Measurements from ENCODE around the gene RSPO1.

The RSPO1 gene

GRCh38 chr1:37641059-37641458, 6.4 kb upstream of the RSPO1 start:
- Histone ChIP-seq H3K36me3 (ENCODE audit: control insufficient read depth in 5 of 5, insufficient read depth in 5 of 5, low read length in 5 of 5) (no peaks in the 10 kb centered on the region), H3K9me3 (ENCODE audit: control insufficient read depth in 5 of 5, low read length in 5 of 5) (peaks cover 6 to 20% (median 16%) of the 10 kb centered on the region in 5 donors), H3K4me1 (ENCODE audit: control insufficient read depth in 5 of 5, insufficient read depth in 5 of 5, low read length in 5 of 5) (no peaks in the 10 kb centered on the region), H3K27ac (ENCODE audit: low read depth, low read length) (no peak overlapping the region), H3K4me3 (ENCODE audit: low read depth in 1 of 5, low read length in 5 of 5) (no peak overlapping the region), H3K9ac (ENCODE audit: low read length in 5 of 5) (no peak overlapping the region), H3K27me3 (ENCODE audit: control insufficient read depth in 5 of 5, insufficient read depth in 4 of 5, low read length in 5 of 5) (peaks cover 0 to 29% (median 19%) of the 10 kb centered on the region in 5 donors)

GRCh38 chr1:37636435-37636834, 1.7 kb upstream of the RSPO1 start:
- H3K27me3 ChIP-seq (ENCODE audit: control insufficient read depth in 5 of 5, insufficient read depth in 4 of 5, low read length in 5 of 5): peaks cover 38 to 70% (median 57%) of the 10 kb centered on the region in 5 donors

GRCh38 chr1:37634992-37635902, 555 bp upstream of the RSPO1 start:
- Histone ChIP-seq H3K4me3 (ENCODE audit: low read depth in 1 of 5, low read length in 5 of 5) (no peak overlapping the region), H3K27me3 (ENCODE audit: control insufficient read depth in 5 of 5, insufficient read depth in 4 of 5, low read length in 5 of 5) (peaks cover 46 to 78% (median 68%) of the 10 kb centered on the region in 5 donors), H3K9me3 (ENCODE audit: control insufficient read depth in 5 of 5, low read length in 5 of 5) (no peaks in the 10 kb centered on the region), H3K36me3 (ENCODE audit: control insufficient read depth in 5 of 5, insufficient read depth in 5 of 5, low read length in 5 of 5) (no peaks in the 10 kb centered on the region), H3K9ac (ENCODE audit: low read length in 5 of 5) (no peak overlapping the region), H3K27ac (ENCODE audit: low read depth, low read length) (no peak overlapping the region), H3K4me1 (ENCODE audit: control insufficient read depth in 5 of 5, insufficient read depth in 5 of 5, low read length in 5 of 5) (peaks cover 0 to 14% (median 8%) of the 10 kb centered on the region in 5 donors)

More at GRCh38 chr1:37636435-37636834, 1.7 kb upstream of the RSPO1 start:
- Histone ChIP-seq H3K4me1 (ENCODE audit: control insufficient read depth in 5 of 5, insufficient read depth in 5 of 5, low read length in 5 of 5) (peaks cover 0 to 14% (median 8%) of the 10 kb centered on the region in 5 donors), H3K36me3 (ENCODE audit: control insufficient read depth in 5 of 5, insufficient read depth in 5 of 5, low read length in 5 of 5) (no peaks in the 10 kb centered on the region), H3K9me3 (ENCODE audit: control insufficient read depth in 5 of 5, low read length in 5 of 5) (peaks cover under 1 to 8% (median 4%) of the 10 kb centered on the region in 5 donors), H3K4me3 (ENCODE audit: low read depth in 1 of 5, low read length in 5 of 5) (no peak overlapping the region), H3K27ac (ENCODE audit: low read depth, low read length) (no peak overlapping the region), H3K9ac (ENCODE audit: low read length in 5 of 5) (no peak overlapping the region)

- peaks cover 55 to 84% (median 73%) of the 10 kb centered on the region in 5 donors for H3K27me3 ChIP-seq (ENCODE audit: control insufficient read depth in 5 of 5, insufficient read depth in 4 of 5, low read length in 5 of 5)
- peaks cover 0 to 14% (median 8%) of the 10 kb centered on the region in 5 donors for H3K4me1 ChIP-seq (ENCODE audit: control insufficient read depth in 5 of 5, insufficient read depth in 5 of 5, low read length in 5 of 5)
- no peak overlapping the region for H3K4me3 ChIP-seq (ENCODE audit: low read depth in 1 of 5, low read length in 5 of 5)
- H3K27ac ChIP-seq (ENCODE audit: low read depth, low read length): no peak overlapping the region
- H3K9ac ChIP-seq (ENCODE audit: low read length in 5 of 5): no peak overlapping the region
- no peaks in the 10 kb centered on the region for H3K9me3 ChIP-seq (ENCODE audit: control insufficient read depth in 5 of 5, low read length in 5 of 5)
- H3K36me3 ChIP-seq (ENCODE audit: control insufficient read depth in 5 of 5, insufficient read depth in 5 of 5, low read length in 5 of 5): no peaks in the 10 kb centered on the region
Measured at GRCh38 chr1:37633938-37634243, 801 bp downstream of the RSPO1 start.

- no peaks in the 10 kb centered on the region for H3K36me3 ChIP-seq (ENCODE audit: control insufficient read depth in 5 of 5, insufficient read depth in 5 of 5, low read length in 5 of 5)
- no peak overlapping the region for H3K4me3 ChIP-seq (ENCODE audit: low read depth in 1 of 5, low read length in 5 of 5)
- H3K9me3 ChIP-seq (ENCODE audit: control insufficient read depth in 5 of 5, low read length in 5 of 5): no peaks in the 10 kb centered on the region
- peaks cover 55 to 78% (median 71%) of the 10 kb centered on the region in 5 donors for H3K27me3 ChIP-seq (ENCODE audit: control insufficient read depth in 5 of 5, insufficient read depth in 4 of 5, low read length in 5 of 5)
- no peak overlapping the region for H3K9ac ChIP-seq (ENCODE audit: low read length in 5 of 5)
- H3K27ac ChIP-seq (ENCODE audit: low read depth, low read length): no peak overlapping the region
- H3K4me1 ChIP-seq (ENCODE audit: control insufficient read depth in 5 of 5, insufficient read depth in 5 of 5, low read length in 5 of 5): peaks cover 0 to 14% (median 8%) of the 10 kb centered on the region in 5 donors
Measured at GRCh38 chr1:37633040-37633937, 1.4 kb downstream of the RSPO1 start.

GRCh38 chr1:37631036-37631435, 3.7 kb downstream of the RSPO1 start:
- no peaks in the 10 kb centered on the region for H3K9me3 ChIP-seq (ENCODE audit: control insufficient read depth in 5 of 5, low read length in 5 of 5)
- no peak overlapping the region for H3K27ac ChIP-seq (ENCODE audit: low read depth, low read length)
- peaks cover 55 to 76% (median 75%) of the 10 kb centered on the region in 5 donors for H3K27me3 ChIP-seq (ENCODE audit: control insufficient read depth in 5 of 5, insufficient read depth in 4 of 5, low read length in 5 of 5)
- H3K4me1 ChIP-seq (ENCODE audit: control insufficient read depth in 5 of 5, insufficient read depth in 5 of 5, low read length in 5 of 5): peaks cover 0 to 14% (median 8%) of the 10 kb centered on the region in 5 donors
- no peak overlapping the region for H3K4me3 ChIP-seq (ENCODE audit: low read depth in 1 of 5, low read length in 5 of 5)
- no peaks in the 10 kb centered on the region for H3K36me3 ChIP-seq (ENCODE audit: control insufficient read depth in 5 of 5, insufficient read depth in 5 of 5, low read length in 5 of 5)
- H3K9ac ChIP-seq (ENCODE audit: low read length in 5 of 5): no peak overlapping the region

GRCh38 chr1:37630426-37631028, 4.2 kb downstream of the RSPO1 start:
- Histone ChIP-seq H3K27me3 (ENCODE audit: control insufficient read depth in 5 of 5, insufficient read depth in 4 of 5, low read length in 5 of 5) (peaks cover 50 to 75% (median 71%) of the 10 kb centered on the region in 5 donors), H3K36me3 (ENCODE audit: control insufficient read depth in 5 of 5, insufficient read depth in 5 of 5, low read length in 5 of 5) (no peaks in the 10 kb centered on the region), H3K9ac (ENCODE audit: low read length in 5 of 5) (no peak overlapping the region), H3K27ac (ENCODE audit: low read depth, low read length) (no peak overlapping the region), H3K4me3 (ENCODE audit: low read depth in 1 of 5, low read length in 5 of 5) (no peak overlapping the region), H3K4me1 (ENCODE audit: control insufficient read depth in 5 of 5, insufficient read depth in 5 of 5, low read length in 5 of 5) (peaks cover 0 to 14% (median 8%) of the 10 kb centered on the region in 5 donors), H3K9me3 (ENCODE audit: control insufficient read depth in 5 of 5, low read length in 5 of 5) (no peaks in the 10 kb centered on the region)

GRCh38 chr1:37629726-37630425, 4.8 kb downstream of the RSPO1 start:
- H3K4me1 ChIP-seq (ENCODE audit: control insufficient read depth in 5 of 5, insufficient read depth in 5 of 5, low read length in 5 of 5): peaks cover 0 to 14% (median 8%) of the 10 kb centered on the region in 5 donors
- no peaks in the 10 kb centered on the region for H3K36me3 ChIP-seq (ENCODE audit: control insufficient read depth in 5 of 5, insufficient read depth in 5 of 5, low read length in 5 of 5)
- no peak overlapping the region for H3K27ac ChIP-seq (ENCODE audit: low read depth, low read length)
- peaks cover 47 to 71% (median 69%) of the 10 kb centered on the region in 5 donors for H3K27me3 ChIP-seq (ENCODE audit: control insufficient read depth in 5 of 5, insufficient read depth in 4 of 5, low read length in 5 of 5)
- no peaks in the 10 kb centered on the region for H3K9me3 ChIP-seq (ENCODE audit: control insufficient read depth in 5 of 5, low read length in 5 of 5)
- H3K4me3 ChIP-seq (ENCODE audit: low read depth in 1 of 5, low read length in 5 of 5): no peak overlapping the region
- H3K9ac ChIP-seq (ENCODE audit: low read length in 5 of 5): no peak overlapping the region

- H3K36me3 ChIP-seq (ENCODE audit: control insufficient read depth in 5 of 5, insufficient read depth in 5 of 5, low read length in 5 of 5): no peaks in the 10 kb centered on the region
- H3K4me3 ChIP-seq (ENCODE audit: low read depth in 1 of 5, low read length in 5 of 5): no peak overlapping the region
- no peaks in the 10 kb centered on the region for H3K9me3 ChIP-seq (ENCODE audit: control insufficient read depth in 5 of 5, low read length in 5 of 5)
- H3K27me3 ChIP-seq (ENCODE audit: control insufficient read depth in 5 of 5, insufficient read depth in 4 of 5, low read length in 5 of 5): peaks cover 44 to 67% (median 64%) of the 10 kb centered on the region in 5 donors
- H3K4me1 ChIP-seq (ENCODE audit: control insufficient read depth in 5 of 5, insufficient read depth in 5 of 5, low read length in 5 of 5): peaks cover 0 to 5% (median 2%) of the 10 kb centered on the region in 5 donors
- no peak overlapping the region for H3K27ac ChIP-seq (ENCODE audit: low read depth, low read length)
- no peak overlapping the region for H3K9ac ChIP-seq (ENCODE audit: low read length in 5 of 5)
Measured at GRCh38 chr1:37629008-37629407, 5.7 kb downstream of the RSPO1 start.
